Measurements from ENCODE around the gene HOXD8. TPM values are rescaled to one million over a fixed set of nuclear protein-coding genes. Genes with fewer than 3 reads are reported as not detected.

Gene HOXD8
- total RNA-seq, 1 donor from 2014 or later, result not detected

- no peaks in the 10 kb centered on the region for H3K36me3 Mint-ChIP-seq (ENCODE audit: unreplicated experiment)
- H3K9me3 Mint-ChIP-seq (ENCODE audit: unreplicated experiment), result no peaks in the 10 kb centered on the region
- TF ChIP-seq CTCF (IDR thresholded peaks at IDR 0.05), result no peak
- H3K27me3 Mint-ChIP-seq (ENCODE audit: unreplicated experiment), result peaks cover 86% of the 10 kb centered on the region
- no peak overlapping the region for H3K27ac Mint-ChIP-seq (ENCODE audit: unreplicated experiment)
- H3K4me1 Mint-ChIP-seq (ENCODE audit: unreplicated experiment), result peaks cover 25% of the 10 kb centered on the region
- peak overlapping the region; percentile 62 for H3K4me3 Mint-ChIP-seq (ENCODE audit: unreplicated experiment)
- no peak for DNase-seq (ENCODE audit: extremely low spot score, unreplicated experiment)
Measured at GRCh38 chr2:176130147-176130956, 847 bp downstream of the HOXD8 start.

GRCh38 chr2:176130957-176131847 lies 1.7 kb downstream of the HOXD8 start:
- H3K27me3 Mint-ChIP-seq (ENCODE audit: unreplicated experiment), result peaks cover 86% of the 10 kb centered on the region
- H3K9me3 Mint-ChIP-seq (ENCODE audit: unreplicated experiment), result no peaks in the 10 kb centered on the region
- H3K4me1 Mint-ChIP-seq (ENCODE audit: unreplicated experiment), result peaks cover 31% of the 10 kb centered on the region
- H3K4me3 Mint-ChIP-seq (ENCODE audit: unreplicated experiment), result peak overlapping the region; percentile 62
- no peak for TF ChIP-seq CTCF (IDR thresholded peaks at IDR 0.05)
- no peak overlapping the region for H3K27ac Mint-ChIP-seq (ENCODE audit: unreplicated experiment)
- H3K36me3 Mint-ChIP-seq (ENCODE audit: unreplicated experiment), result no peaks in the 10 kb centered on the region
- no peak for DNase-seq (ENCODE audit: extremely low spot score, unreplicated experiment)

GRCh38 chr2:176131848-176132158 lies 2.3 kb downstream of the HOXD8 start:
- Mint-ChIP-seq H3K4me1 (ENCODE audit: unreplicated experiment) (peaks cover 33% of the 10 kb centered on the region), H3K9me3 (ENCODE audit: unreplicated experiment) (no peaks in the 10 kb centered on the region), H3K4me3 (ENCODE audit: unreplicated experiment) (peak overlapping the region; percentile 34), H3K27me3 (ENCODE audit: unreplicated experiment) (peaks cover 84% of the 10 kb centered on the region), H3K36me3 (ENCODE audit: unreplicated experiment) (no peaks in the 10 kb centered on the region), H3K27ac (ENCODE audit: unreplicated experiment) (no peak overlapping the region)
- no peak for DNase-seq (ENCODE audit: extremely low spot score, unreplicated experiment)
- TF ChIP-seq CTCF (IDR thresholded peaks at IDR 0.05), result no peak

GRCh38 chr2:176132205-176133171 lies 3.0 kb downstream of the HOXD8 start:
- Mint-ChIP-seq H3K4me1 (ENCODE audit: unreplicated experiment) (peaks cover 33% of the 10 kb centered on the region), H3K9me3 (ENCODE audit: unreplicated experiment) (no peaks in the 10 kb centered on the region), H3K27me3 (ENCODE audit: unreplicated experiment) (peaks cover 84% of the 10 kb centered on the region), H3K27ac (ENCODE audit: unreplicated experiment) (no peak overlapping the region), H3K36me3 (ENCODE audit: unreplicated experiment) (peaks cover under 1% of the 10 kb centered on the region), H3K4me3 (ENCODE audit: unreplicated experiment) (peak overlapping the region; percentile 34)
- TF ChIP-seq CTCF (IDR thresholded peaks at IDR 0.05), result no peak
- DNase-seq (ENCODE audit: extremely low spot score, unreplicated experiment), result no peak

Data from osteocyte (in vitro differentiated cells).